Neural cell (in vitro differentiated cells): ENCODE data around the gene MAPT. TPM values are rescaled to one million over a fixed set of nuclear protein-coding genes. Genes with fewer than 3 reads are reported as not detected.

Experiments used
- H2AFZ ChIP-seq: fragments of 200-600, 300-800 bp; sonication (generic), shearing (Covaris generic); 2 replicates; pipeline ENCODE4 v1.6.0; 2014; ENCODE audit warnings: low read depth, mild to moderate bottlenecking, antibody characterized with exemption, low read length, moderate library complexity
- H3F3A ChIP-seq: fragments of 200-600 bp; shearing (Covaris generic); 2 replicates; pipeline ENCODE4 v1.6.1; 2016; ENCODE audit warnings: mild to moderate bottlenecking, moderate library complexity, mixed read lengths, antibody characterized with exemption, low read length; ENCODE audit not compliant: insufficient read depth, poor library complexity, severe bottlenecking
- H3K27ac ChIP-seq: fragments of 200-600, 300-800 bp; sonication (generic), shearing (Covaris generic); 2 replicates; pipeline ENCODE4 v1.5.1; 2014; ENCODE audit warnings: mild to moderate bottlenecking, low read length, moderate library complexity
- H3K27me3 ChIP-seq: fragments of 300-800, 200-600 bp; sonication (generic), shearing (Covaris generic); 2 replicates; pipeline ENCODE4 v1.6.0; 2014; ENCODE audit warnings: mild to moderate bottlenecking, low read depth, low read length, moderate library complexity; ENCODE audit not compliant: insufficient read depth
- H3K36me3 ChIP-seq: fragments of 300-800, 200-600 bp; sonication (generic), shearing (Covaris generic); 2 replicates; pipeline ENCODE4 v1.5.1; 2014; ENCODE audit warnings: mild to moderate bottlenecking, antibody characterized with exemption, low read length, moderate library complexity; ENCODE audit not compliant: insufficient read depth
- H3K4me2 ChIP-seq: fragments of 300-800, 200-600 bp; sonication (generic), shearing (Covaris generic); 2 replicates; pipeline ENCODE4 v1.6.0; 2014; ENCODE audit warnings: mild to moderate bottlenecking, low read length
- H3K4me3 ChIP-seq: fragments of 300-800, 200-600 bp; sonication (generic), shearing (Covaris generic); 2 replicates; pipeline ENCODE4 v1.5.1; 2014; ENCODE audit warnings: mild to moderate bottlenecking, low read length, moderate library complexity
- H3K79me2 ChIP-seq: fragments of 200-600 bp; shearing (Covaris generic); replicated peaks from 2 replicates; pipeline ENCODE4 v1.6.0; 2014; ENCODE audit warnings: mild to moderate bottlenecking, low read length, moderate library complexity; ENCODE audit not compliant: insufficient read depth
- H3K9ac ChIP-seq: fragments of 300-800, 200-600 bp; sonication (generic), shearing (Covaris generic); 2 replicates; pipeline ENCODE4 v1.6.1; 2016; ENCODE audit warnings: mild to moderate bottlenecking, low read length, mixed read lengths
- H3K9me2 ChIP-seq: fragments of 200-600 bp; shearing (Covaris generic); 2 replicates; pipeline ENCODE4 v1.6.1; 2016; ENCODE audit warnings: mild to moderate bottlenecking, low read length, mixed read lengths; ENCODE audit not compliant: insufficient read depth
- H3K9me3 ChIP-seq: fragments of 200-600, 300-800 bp; sonication (generic), shearing (Covaris generic); 2 replicates; pipeline ENCODE4 v1.6.1; 2016; ENCODE audit warnings: mild to moderate bottlenecking, mixed run types, low read length, moderate library complexity, mixed read lengths
- H4K20me1 ChIP-seq: fragments of 200-600 bp; shearing (Covaris generic); 2 replicates; pipeline ENCODE4 v1.6.1; 2016; ENCODE audit warnings: mild to moderate bottlenecking, mixed run types; ENCODE audit not compliant: insufficient read depth
- CTCF ChIP-seq: fragments of 450-650 bp; IDR thresholded peaks from 2 replicates; pipeline ENCODE4 v1.5.1; 2014; ENCODE audit warnings: antibody characterized with exemption, mild to moderate bottlenecking, moderate library complexity; ENCODE audit not compliant: poor library complexity, severe bottlenecking
- EP300 ChIP-seq: fragments of 450-650 bp; conservative IDR thresholded peaks from 2 replicates; pipeline ENCODE4 v1.6.1; 2014; ENCODE audit warnings: antibody characterized with exemption, mild to moderate bottlenecking, moderate library complexity; ENCODE audit not compliant: poor library complexity, severe bottlenecking
- EZH2 ChIP-seq: fragments of 200-600, 300-800 bp; shearing (Covaris generic), sonication (generic); IDR thresholded peaks from 2 replicates; pipeline ENCODE4 v1.6.1; 2014; ENCODE audit warnings: antibody characterized with exemption, low read length, borderline replicate concordance, mild to moderate bottlenecking; ENCODE audit not compliant: insufficient read depth, poor library complexity, severe bottlenecking
- MXI1 ChIP-seq: fragments of 450-650 bp; conservative IDR thresholded peaks from 2 replicates; pipeline ENCODE4 v1.6.1; 2014; ENCODE audit warnings: antibody characterized with exemption, mild to moderate bottlenecking; ENCODE audit not compliant: poor library complexity, severe bottlenecking
- POLR2AphosphoS5 ChIP-seq: IDR thresholded peaks from 2 replicates; pipeline ENCODE4 v1.6.1; 2012
- RAD21 ChIP-seq: fragments of 450-650 bp; conservative IDR thresholded peaks from 2 replicates; pipeline ENCODE4 v1.6.1; 2014; ENCODE audit warnings: antibody characterized with exemption, mild to moderate bottlenecking, moderate library complexity
- REST ChIP-seq: IDR thresholded peaks from 2 replicates; pipeline ENCODE4 v1.6.1; 2012; ENCODE audit warnings: borderline replicate concordance
- SMC3 ChIP-seq: fragments of 450-650 bp; conservative IDR thresholded peaks from 2 replicates; pipeline ENCODE4 v1.6.1; 2014; ENCODE audit warnings: antibody characterized with exemption, mild to moderate bottlenecking, moderate library complexity; ENCODE audit not compliant: poor library complexity
- TAF1 ChIP-seq: IDR thresholded peaks from 2 replicates; pipeline ENCODE4 v1.6.1; 2012; ENCODE audit warnings: low read depth
- polyA plus RNA-seq: library from polyadenylated mRNA; depleted of rRNA; stranded (reverse); fragments of >200 nt; gene quantifications from 2 replicates; pipeline ENCODE4 v1.2.3, GENCODE V29; 2014

MAPT gene
- polyA plus RNA-seq, 1 donor from 2014 or later: 94.5 TPM

GRCh38 chr17:46033392-46033791 is 139.0 kb downstream of the MAPT start:
- Histone ChIP-seq H3K4me3 (no peak overlapping the region), H2AFZ (no peak overlapping the region), H3K9me3 (no peaks in the 10 kb centered on the region), H3K27me3 (no peaks in the 10 kb centered on the region), H3K4me2 (no peak overlapping the region), H3K27ac (no peak overlapping the region), H4K20me1 (peaks cover 4% of the 10 kb centered on the region), H3K9me2 (no peaks in the 10 kb centered on the region), H3K79me2 (no peaks in the 10 kb centered on the region), H3K36me3 (peaks cover 23% of the 10 kb centered on the region), H3F3A (no peaks in the 10 kb centered on the region), H3K9ac (no peak overlapping the region)
- TF ChIP-seq RAD21: no peak
- TF ChIP-seq TAF1: no peak
- TF ChIP-seq EZH2: no peak
- TF ChIP-seq REST: no peak
- no peak for TF ChIP-seq EP300
- no peak for TF ChIP-seq SMC3
- no peak for TF ChIP-seq POLR2AphosphoS5
- TF ChIP-seq MXI1: no peak
- TF ChIP-seq CTCF: no peak

GRCh38 chr17:46035112-46035818 is 140.9 kb downstream of the MAPT start:
- no peak overlapping the region for H3K4me2 ChIP-seq
- H3F3A ChIP-seq: no peaks in the 10 kb centered on the region
- H2AFZ ChIP-seq: no peak overlapping the region
- H3K4me3 ChIP-seq: no peak overlapping the region
- H3K9me3 ChIP-seq: no peaks in the 10 kb centered on the region
- H3K27ac ChIP-seq: no peak overlapping the region
- H3K9me2 ChIP-seq: no peaks in the 10 kb centered on the region
- TF ChIP-seq CTCF (no peak), SMC3 (no peak), POLR2AphosphoS5 (no peak), EP300 (no peak), RAD21 (no peak), MXI1 (no peak), REST (no peak), EZH2 (no peak), TAF1 (no peak)
- H4K20me1 ChIP-seq: no peaks in the 10 kb centered on the region
- no peak overlapping the region for H3K9ac ChIP-seq
- H3K27me3 ChIP-seq: no peaks in the 10 kb centered on the region
- no peaks in the 10 kb centered on the region for H3K79me2 ChIP-seq
- H3K36me3 ChIP-seq: peaks cover 21% of the 10 kb centered on the region
